K562 (cell line): Measurements from ENCODE around the gene NMT1. TPM values are rescaled to one million over a fixed set of nuclear protein-coding genes. Genes with fewer than 3 reads are reported as not detected.

Experiments used
- CBFA2T2 ChIP-seq: fragments of 450-650 bp; conservative IDR thresholded peaks from 2 replicates; pipeline ENCODE4 v1.6.1; 2017; ENCODE audit warnings: mild to moderate bottlenecking
- CBX5 ChIP-seq: IDR thresholded peaks from 2 replicates; pipeline ENCODE4 v1.6.1; 2014; ENCODE audit warnings: low read depth, borderline replicate concordance
- DIDO1 ChIP-seq: fragments of 450-650 bp; IDR thresholded peaks from 2 replicates; pipeline ENCODE4 v1.6.1; 2016; ENCODE audit warnings: low read depth, missing biosample characterization, missing genetic modification characterization
- EGR1 ChIP-seq: fragments of 450-650 bp; conservative IDR thresholded peaks from 2 replicates; pipeline ENCODE4 v1.6.1; 2017; ENCODE audit warnings: mild to moderate bottlenecking
- ETV6 ChIP-seq, 3 experiments: fragments of 150-350 bp in 1 of 3; sonication (generic) in 1 of 3; formaldehyde crosslinking in 1 of 3; IDR thresholded peaks; 2 replicates each; pipeline versions ENCODE4 v1.6.1 to v1.8.0; 2014 to 2022; ENCODE audit warnings: borderline replicate concordance in 2 of 3, low read depth in 2 of 3, antibody characterized with exemption in 1 of 3, low read length in 1 of 3, mild to moderate bottlenecking in 1 of 3, missing genetic modification reagents in 1 of 3
- EZH2 ChIP-seq: IDR thresholded peaks from 2 replicates; pipeline ENCODE4 v1.6.1; 2012; ENCODE audit warnings: low read depth, mild to moderate bottlenecking, inconsistent platforms, low read length, borderline replicate concordance
- HIVEP1 ChIP-seq: fragments of 250-450 bp; sonication (Bioruptor Pico); IDR thresholded peaks from 2 replicates; pipeline ENCODE4 v1.4.0; 2020; ENCODE audit warnings: mild to moderate bottlenecking
- KDM5B ChIP-seq: fragments of 200-600 bp; sonication (generic); IDR thresholded peaks from 2 replicates; pipeline ENCODE4 v1.6.1; 2012; ENCODE audit warnings: low read depth, mild to moderate bottlenecking, moderate library complexity, low read length, control low read depth, inconsistent platforms; ENCODE audit not compliant: insufficient replicate concordance
- KLF10 ChIP-seq: fragments of 250-450 bp; sonication (Bioruptor Pico); IDR thresholded peaks from 2 replicates; pipeline ENCODE4 v1.6.1; 2021; ENCODE audit warnings: matching md5 sums
- NR1H2 ChIP-seq: sonication (generic); formaldehyde crosslinking; IDR thresholded peaks from 2 replicates; pipeline ENCODE4 v1.4.0; 2020; ENCODE audit warnings: mild to moderate bottlenecking, missing genetic modification reagents
- RAD21 ChIP-seq, 2 experiments: fragments of 250-450 bp in 1 of 2; fragments of 450-650 bp in 1 of 2; sonication (Bioruptor Pico) in 1 of 2; formaldehyde crosslinking in 1 of 2; IDR thresholded peaks in 1 of 2; conservative IDR thresholded peaks in 1 of 2; 2 replicates each; pipeline versions ENCODE4 v1.4.0 to v1.8.0; 2020 to 2022; ENCODE audit warnings: mild to moderate bottlenecking in 2 of 2, moderate library complexity in 1 of 2
- RAD51 ChIP-seq: fragments of 450-650 bp; IDR thresholded peaks from 2 replicates; pipeline ENCODE4 v1.7.1; 2016; ENCODE audit warnings: low read depth, mild to moderate bottlenecking, borderline replicate concordance
- SAFB2 ChIP-seq: fragments of 200-400 bp; formaldehyde crosslinking; IDR thresholded peaks from 2 replicates; pipeline ENCODE4 v1.6.1; 2018; ENCODE audit warnings: borderline replicate concordance, low read length, low read depth, moderate library complexity; ENCODE audit not compliant: severe bottlenecking
- SIRT6 ChIP-seq: IDR thresholded peaks from one replicate; pipeline ENCODE4 v1.6.1; 2012; ENCODE audit warnings: low read depth, mild to moderate bottlenecking, control low read depth, inconsistent platforms, low read length, moderate library complexity
- SLC30A9 ChIP-seq: fragments of 250-450 bp; sonication (Bioruptor Pico); IDR thresholded peaks from 2 replicates; pipeline ENCODE4 v1.8.0; 2022; ENCODE audit warnings: mild to moderate bottlenecking, moderate library complexity
- ZNF507 ChIP-seq: conservative IDR thresholded peaks from 2 replicates; pipeline ENCODE4 v1.6.1; 2017; ENCODE audit warnings: missing genetic modification characterization, missing compliant biosample characterization
- ZNF778 ChIP-seq: fragments of 450-650 bp; formaldehyde crosslinking; IDR thresholded peaks from 2 replicates; pipeline ENCODE4 v1.4.0; 2020; ENCODE audit warnings: mild to moderate bottlenecking, moderate library complexity
- polyA plus RNA-seq, 8 experiments: library from polyadenylated mRNA; depleted of rRNA in 4 of 8; stranded (reverse) in 5 of 8; unstranded in 3 of 8; fragments of >200 nt; fragmentation: Nextera tagmentation in 2 of 8; fragmentation: Illumina TruSeq in 1 of 8; extraction: Ambion mirVana in 2 of 8; extraction: Trizol in 1 of 8; gene quantifications; 2 replicates each; pipeline versions ENCODE4 v1.2.1 to v1.2.3, GENCODE V29; 2011 to 2014; ENCODE audit warnings: inconsistent platforms in 1 of 8, missing spikeins in 1 of 8
- total RNA-seq, 7 experiments: library from RNA; depleted of rRNA in 6 of 7; stranded (reverse); fragments of >200 nt in 6 of 7; fragmentation: Illumina TruSeq in 2 of 7; extraction: Trizol in 2 of 7; gene quantifications; 2 replicates each; pipeline versions ENCODE4 v1.2.1 to v1.2.3, GENCODE V29; 2011 to 2021; ENCODE audit warnings: low replicate concordance in 1 of 7
- TF ChIP-seq, protein P1 (sequence below): sonication (generic); formaldehyde crosslinking; IDR thresholded peaks from 2 replicates; pipeline ENCODE4 v1.8.1; 2023; ENCODE audit warnings: mild to moderate bottlenecking, missing genetic modification reagents
- TF ChIP-seq, protein P2 (sequence below): fragments of 450-650 bp; IDR thresholded peaks from 2 replicates; pipeline ENCODE4 v1.7.0; 2016; ENCODE audit warnings: borderline replicate concordance
- TF ChIP-seq, protein P3 (sequence below): fragments of 250-450 bp; sonication (Bioruptor Pico); IDR thresholded peaks from 2 replicates; pipeline ENCODE4 v1.5.1; 2021; ENCODE audit warnings: mild to moderate bottlenecking
- TF ChIP-seq, protein P4 (sequence below): fragments of 250-450 bp; sonication (Bioruptor Pico); IDR thresholded peaks from 2 replicates; pipeline ENCODE4 v1.8.0; 2022; ENCODE audit warnings: moderate library complexity, mild to moderate bottlenecking, inconsistent platforms

Gene NMT1
- total and polyA plus RNA-seq, 9 of the 15 experiments (the other 6 are each of a cell fraction or from before 2014, with no cell fraction given): 86.7 to 569 (median 213) TPM

DNA sequence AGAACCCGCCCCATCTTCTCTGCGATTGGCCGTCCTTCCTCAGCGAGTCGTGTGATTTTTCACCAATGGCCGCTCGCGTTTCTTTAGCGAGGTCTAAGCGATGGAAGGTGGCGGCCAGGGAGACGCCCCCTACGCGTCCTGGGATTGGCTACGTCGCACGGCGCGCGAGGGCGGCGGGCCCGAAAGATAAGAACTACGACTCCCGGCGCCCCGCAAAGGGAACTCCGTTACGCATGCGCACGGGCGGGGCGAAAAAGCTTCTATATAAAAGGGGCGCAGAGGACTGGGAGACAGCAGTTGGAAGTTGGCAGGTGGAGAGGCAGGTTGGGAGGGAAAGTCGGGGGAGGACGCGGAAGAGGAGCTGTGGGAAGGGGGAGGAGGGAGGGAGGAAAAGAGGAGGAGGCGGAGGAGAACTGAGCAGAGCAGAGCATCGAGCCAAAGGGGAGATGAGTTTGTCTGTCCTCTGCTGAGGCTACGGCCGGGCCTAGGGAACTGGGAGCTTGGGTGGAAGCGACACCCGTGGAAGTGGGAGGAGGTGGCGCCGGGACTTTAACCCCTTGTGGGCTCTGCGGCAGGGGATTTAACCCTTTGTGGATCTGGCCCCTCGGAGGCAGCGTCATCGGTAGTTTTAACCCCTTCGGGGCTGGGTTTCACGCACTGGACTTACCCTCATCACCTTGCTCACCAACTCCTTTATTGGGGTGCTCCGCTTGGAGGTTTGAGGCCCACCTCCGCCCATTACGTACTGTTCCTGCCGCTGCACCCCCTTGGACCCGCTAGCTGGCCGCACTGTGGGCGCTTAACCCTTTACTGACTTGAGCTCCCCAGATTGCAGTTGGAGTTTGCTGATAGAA lies 87.3 kb downstream of the NMT1 start, which contains the start of gene HEXIM1 (continued):
- TF ChIP-seq KDM5B (peak; percentile 100), ZNF778 (CRISPR knock-in tag) (no peak), HIVEP1 (peak; percentile 55; the same call in 1 of the 2 replicates), ZNF507 (tag) (no peak), RAD21 (CRISPR knock-in tag; conservative IDR thresholded peaks at IDR 0.05 in 1 of 2, IDR thresholded peaks at IDR 0.05 in 1 of 2) (0 out of 4 replicates have a peak, but pooled peaks of 1 of the 2 experiments have one; percentile 10), EGR1 (peak; percentile 96), RAD51 (peak; percentile 27; the same call in 1 of the 2 replicates), KLF10 (CRISPR knock-in tag) (peak; percentile 76; the same call in 1 of the 2 replicates), SLC30A9 (no peak), NR1H2 (CRISPR knock-in tag) (peak; percentile 81; the same call in 1 of the 2 replicates), CBX5 (peak; percentile 55; the same call in 1 of the 2 replicates), DIDO1 (tag) (no peak), ETV6 (IDR thresholded peaks at IDR 0.05; ENCODE audit: borderline replicate concordance in 1 of 2, low read depth in 2 of 2, low read length in 1 of 2) (peak; percentile 62 to 70; a peak in 1 of 4 replicates), ETV6 (CRISPR knock-in tag; IDR thresholded peaks at IDR 0.05; ENCODE audit: borderline replicate concordance) (no peak), EZH2 (no peak), SIRT6 (peak; percentile 71), CBFA2T2 (0 out of 2 replicates have a peak, but pooled peaks have one; percentile 4), SAFB2 (no peak)
- TF ChIP-seq, protein P1, sequence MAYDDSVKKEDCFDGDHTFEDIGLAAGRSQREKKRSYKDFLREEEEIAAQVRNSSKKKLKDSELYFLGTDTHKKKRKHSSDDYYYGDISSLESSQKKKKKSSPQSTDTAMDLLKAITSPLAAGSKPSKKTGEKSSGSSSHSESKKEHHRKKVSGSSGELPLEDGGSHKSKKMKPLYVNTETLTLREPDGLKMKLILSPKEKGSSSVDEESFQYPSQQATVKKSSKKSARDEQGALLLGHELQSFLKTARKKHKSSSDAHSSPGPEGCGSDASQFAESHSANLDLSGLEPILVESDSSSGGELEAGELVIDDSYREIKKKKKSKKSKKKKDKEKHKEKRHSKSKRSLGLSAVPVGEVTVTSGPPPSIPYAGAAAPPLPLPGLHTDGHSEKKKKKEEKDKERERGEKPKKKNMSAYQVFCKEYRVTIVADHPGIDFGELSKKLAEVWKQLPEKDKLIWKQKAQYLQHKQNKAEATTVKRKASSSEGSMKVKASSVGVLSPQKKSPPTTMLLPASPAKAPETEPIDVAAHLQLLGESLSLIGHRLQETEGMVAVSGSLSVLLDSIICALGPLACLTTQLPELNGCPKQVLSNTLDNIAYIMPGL (CRISPR knock-in tag): peak; percentile 10; the same call in 1 of the 2 replicates
- TF ChIP-seq, protein P2, sequence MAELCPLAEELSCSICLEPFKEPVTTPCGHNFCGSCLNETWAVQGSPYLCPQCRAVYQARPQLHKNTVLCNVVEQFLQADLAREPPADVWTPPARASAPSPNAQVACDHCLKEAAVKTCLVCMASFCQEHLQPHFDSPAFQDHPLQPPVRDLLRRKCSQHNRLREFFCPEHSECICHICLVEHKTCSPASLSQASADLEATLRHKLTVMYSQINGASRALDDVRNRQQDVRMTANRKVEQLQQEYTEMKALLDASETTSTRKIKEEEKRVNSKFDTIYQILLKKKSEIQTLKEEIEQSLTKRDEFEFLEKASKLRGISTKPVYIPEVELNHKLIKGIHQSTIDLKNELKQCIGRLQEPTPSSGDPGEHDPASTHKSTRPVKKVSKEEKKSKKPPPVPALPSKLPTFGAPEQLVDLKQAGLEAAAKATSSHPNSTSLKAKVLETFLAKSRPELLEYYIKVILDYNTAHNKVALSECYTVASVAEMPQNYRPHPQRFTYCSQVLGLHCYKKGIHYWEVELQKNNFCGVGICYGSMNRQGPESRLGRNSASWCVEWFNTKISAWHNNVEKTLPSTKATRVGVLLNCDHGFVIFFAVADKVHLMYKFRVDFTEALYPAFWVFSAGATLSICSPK: peak; percentile 88; the same call in 1 of the 2 replicates
- TF ChIP-seq, protein P3, sequence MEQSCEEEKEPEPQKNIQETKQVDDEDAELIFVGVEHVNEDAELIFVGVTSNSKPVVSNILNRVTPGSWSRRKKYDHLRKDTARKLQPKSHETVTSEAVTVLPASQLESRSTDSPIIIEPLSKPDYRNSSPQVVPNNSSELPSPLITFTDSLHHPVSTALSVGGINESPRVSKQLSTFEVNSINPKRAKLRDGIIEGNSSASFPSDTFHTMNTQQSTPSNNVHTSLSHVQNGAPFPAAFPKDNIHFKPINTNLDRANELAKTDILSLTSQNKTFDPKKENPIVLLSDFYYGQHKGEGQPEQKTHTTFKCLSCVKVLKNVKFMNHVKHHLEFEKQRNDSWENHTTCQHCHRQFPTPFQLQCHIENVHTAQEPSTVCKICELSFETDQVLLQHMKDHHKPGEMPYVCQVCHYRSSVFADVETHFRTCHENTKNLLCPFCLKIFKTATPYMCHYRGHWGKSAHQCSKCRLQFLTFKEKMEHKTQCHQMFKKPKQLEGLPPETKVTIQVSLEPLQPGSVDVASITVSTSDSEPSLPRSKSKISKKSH (CRISPR knock-in tag): 0 out of 2 replicates have a peak, but pooled peaks have one; percentile 82
- TF ChIP-seq, protein P4, sequence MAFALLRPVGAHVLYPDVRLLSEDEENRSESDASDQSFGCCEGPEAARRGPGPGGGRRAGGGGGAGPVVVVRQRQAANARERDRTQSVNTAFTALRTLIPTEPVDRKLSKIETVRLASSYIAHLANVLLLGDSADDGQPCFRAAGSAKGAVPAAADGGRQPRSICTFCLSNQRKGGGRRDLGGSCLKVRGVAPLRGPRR (CRISPR knock-in tag): no peak
